Vagina (tissue), 2 donors: ENCODE measurements around the gene URB1.

ENCODE experiments used
- CTCF ChIP-seq, 3 experiments: fragments of 450-650 bp in 2 of 3; fragments of 200-600 bp in 1 of 3; sonication (generic) in 1 of 3; IDR thresholded peaks; one replicate each; pipeline ENCODE4 v1.5.1; 2017 to 2019; ENCODE audit warnings: antibody characterized with exemption in 3 of 3, mild to moderate bottlenecking in 2 of 3, moderate library complexity in 2 of 3
- POLR2A ChIP-seq, 2 donors: fragments of 450-650 bp; IDR thresholded peaks; one replicate each; pipeline ENCODE4 v1.6.1; 2017; ENCODE audit warnings: antibody characterized with exemption in 2 of 2, mild to moderate bottlenecking in 2 of 2, moderate library complexity in 2 of 2
- POLR2AphosphoS5 ChIP-seq, 2 donors: sonication (generic); formaldehyde crosslinking; IDR thresholded peaks; one replicate each; pipeline ENCODE4 v1.9.0; 2017; ENCODE audit warnings: antibody characterized with exemption in 2 of 2, mild to moderate bottlenecking in 2 of 2, low read depth in 1 of 2; ENCODE audit not compliant: insufficient read depth in 1 of 2

GRCh38 chr21:32307706-32308105, 85.1 kb downstream of the URB1 start:
- no peak for TF ChIP-seq CTCF (IDR thresholded peaks at IDR 0.05)
- TF ChIP-seq POLR2A (IDR thresholded peaks at IDR 0.05), result no peak
- no peak for TF ChIP-seq POLR2AphosphoS5 (IDR thresholded peaks at IDR 0.05; ENCODE audit: insufficient read depth in 1 of 2, low read depth in 1 of 2)
